SK-N-SH treated with all-trans-retinoic acid at 6 μM for 48 hours (cell line): ENCODE data around the gene COL25A1.
"Not testable (repeated sequence)": the region's sequence is repeated elsewhere in the genome, so short reads cannot be mapped to it uniquely, and the experiment has no call there.

Experiments
- ATAC-seq: fragments of 200-7000 bp; cut with Tn5 transposase; 3 replicates; pipeline ENCODE4 v1.9.1; 2020; ENCODE audit warnings: mild to moderate bottlenecking, moderate library complexity
- ARNTL ChIP-seq: fragments of 450-650 bp; formaldehyde crosslinking; IDR thresholded peaks from 2 replicates; pipeline ENCODE4 v1.5.0; 2020; ENCODE audit warnings: low read depth, mild to moderate bottlenecking, moderate library complexity, borderline replicate concordance
- BACH2 ChIP-seq: fragments of 250-450 bp; sonication (Bioruptor Pico); IDR thresholded peaks from 2 replicates; pipeline ENCODE4 v1.9.0; 2021; ENCODE audit warnings: mild to moderate bottlenecking, borderline replicate concordance
- CREB5 ChIP-seq: fragments of 250-450 bp; sonication (Bioruptor Pico); IDR thresholded peaks from 2 replicates; pipeline ENCODE4 v1.5.1; 2020; ENCODE audit warnings: low read depth, mild to moderate bottlenecking, moderate library complexity
- CSDC2 ChIP-seq: fragments of 250-450 bp; sonication (Bioruptor Pico); IDR thresholded peaks from 2 replicates; pipeline ENCODE4 v1.5.0; 2020; ENCODE audit warnings: mild to moderate bottlenecking, moderate library complexity
- CSRNP3 ChIP-seq: fragments of 250-450 bp; sonication (Bioruptor Pico); IDR thresholded peaks from 2 replicates; pipeline ENCODE4 v1.5.1; 2021; ENCODE audit warnings: mild to moderate bottlenecking, moderate library complexity
- GLIS3 ChIP-seq: fragments of 250-450 bp; sonication (Bioruptor Pico); IDR thresholded peaks from 2 replicates; pipeline ENCODE4 v1.5.0; 2020; ENCODE audit warnings: mild to moderate bottlenecking, moderate library complexity
- PPARA ChIP-seq: fragments of 250-450 bp; sonication (Bioruptor Pico); IDR thresholded peaks from 2 replicates; pipeline ENCODE4 v1.5.0; 2020; ENCODE audit warnings: mild to moderate bottlenecking, borderline replicate concordance
- RARB ChIP-seq: fragments of 250-450 bp; sonication (Bioruptor Pico); IDR thresholded peaks from 2 replicates; pipeline ENCODE4 v1.8.0; 2021; ENCODE audit warnings: mild to moderate bottlenecking, moderate library complexity
- SNAI2 ChIP-seq: fragments of 250-450 bp; sonication (Bioruptor Pico); IDR thresholded peaks from 2 replicates; pipeline ENCODE4 v1.5.0; 2020; ENCODE audit warnings: mild to moderate bottlenecking, moderate library complexity
- TCF4 ChIP-seq: fragments of 250-450 bp; sonication (Bioruptor Pico); IDR thresholded peaks from 2 replicates; pipeline ENCODE4 v1.8.0; 2021; ENCODE audit warnings: mild to moderate bottlenecking, moderate library complexity, borderline replicate concordance
- TOX ChIP-seq: fragments of 250-450 bp; sonication (Bioruptor Pico); IDR thresholded peaks from 2 replicates; pipeline ENCODE4 v1.8.0; 2021; ENCODE audit warnings: mild to moderate bottlenecking, moderate library complexity, borderline replicate concordance
- TSHZ2 ChIP-seq: fragments of 250-450 bp; sonication (Bioruptor Pico); IDR thresholded peaks from 2 replicates; pipeline ENCODE4 v1.5.0; 2020; ENCODE audit warnings: mild to moderate bottlenecking, moderate library complexity
- ZC3H10 ChIP-seq: fragments of 250-450 bp; sonication (Bioruptor Pico); IDR thresholded peaks from 2 replicates; pipeline ENCODE4 v1.5.1; 2021; ENCODE audit warnings: mild to moderate bottlenecking, moderate library complexity
- ZFP30 ChIP-seq: fragments of 450-650 bp; formaldehyde crosslinking; IDR thresholded peaks from 2 replicates; pipeline ENCODE4 v1.5.0; 2022; ENCODE audit warnings: mild to moderate bottlenecking, moderate library complexity
- ZNF565 ChIP-seq: fragments of 450-650 bp; formaldehyde crosslinking; conservative IDR thresholded peaks from 2 replicates; pipeline ENCODE4 v1.5.0; 2020; ENCODE audit warnings: low read depth, mild to moderate bottlenecking, moderate library complexity
- ZNF70 ChIP-seq: fragments of 450-650 bp; formaldehyde crosslinking; IDR thresholded peaks from 2 replicates; pipeline ENCODE4 v1.5.0; 2020; ENCODE audit warnings: mild to moderate bottlenecking, moderate library complexity
- ZNF8 ChIP-seq: fragments of 450-650 bp; formaldehyde crosslinking; IDR thresholded peaks from 2 replicates; pipeline ENCODE4 v1.5.0; 2020; ENCODE audit warnings: mild to moderate bottlenecking, moderate library complexity

The COL25A1 gene

GRCh38 chr4:108988464-108989195, 313.8 kb downstream of the COL25A1 start:
- ATAC-seq: no peak
- TF ChIP-seq RARB (CRISPR knock-in tag) (no peak), TOX (CRISPR knock-in tag) (no peak), CSDC2 (CRISPR knock-in tag) (no peak), ZC3H10 (CRISPR knock-in tag) (no peak), GLIS3 (CRISPR knock-in tag) (no peak), SNAI2 (CRISPR knock-in tag) (no peak), BACH2 (CRISPR knock-in tag) (no peak), TSHZ2 (CRISPR knock-in tag) (no peak), CREB5 (CRISPR knock-in tag) (no peak), PPARA (CRISPR knock-in tag) (no peak)

GRCh38 chr4:108984495-108984894, 318.0 kb downstream of the COL25A1 start:
- ATAC-seq: not testable (repeated sequence)

- no peak for ATAC-seq
- no peak for TF ChIP-seq ZNF565 (CRISPR knock-in tag)
- no peak for TF ChIP-seq CSRNP3 (CRISPR knock-in tag)
- TF ChIP-seq CREB5 (CRISPR knock-in tag): no peak
- no peak for TF ChIP-seq TOX (CRISPR knock-in tag)
- TF ChIP-seq ZNF70 (CRISPR knock-in tag): no peak
- no peak for TF ChIP-seq ZNF8 (CRISPR knock-in tag)
- TF ChIP-seq, all 23 proteins: peak for 0
These were observed 319.9 kb downstream of the COL25A1 start for GRCh38 chr4:108982402-108983185.

GRCh38 chr4:108980455-108981239, 321.8 kb downstream of the COL25A1 start:
- TF ChIP-seq ZFP30 (no peak), CREB5 (CRISPR knock-in tag) (no peak), TSHZ2 (CRISPR knock-in tag) (no peak), RARB (CRISPR knock-in tag) (no peak), ZNF565 (CRISPR knock-in tag) (no peak), ARNTL (CRISPR knock-in tag) (no peak), ZNF8 (CRISPR knock-in tag) (no peak), TCF4 (no peak), CSDC2 (CRISPR knock-in tag) (no peak), GLIS3 (CRISPR knock-in tag) (no peak), TOX (CRISPR knock-in tag) (no peak), BACH2 (CRISPR knock-in tag) (no peak)
- ATAC-seq: no peak
